GM21723 (cell line): ENCODE measurements around the gene PRUNE2.
"Not testable (repeated sequence)": the region's sequence is repeated elsewhere in the genome, so short reads cannot be mapped to it uniquely, and the experiment has no call there.

Experiments
- ATAC-seq: cut with Tn5 transposase; IDR thresholded peaks from one replicate; pipeline ENCODE4 v1.9.1; 2021; ENCODE audit warnings: mild to moderate bottlenecking, moderate library complexity; ENCODE audit not compliant: unreplicated experiment

The PRUNE2 gene

DNA sequence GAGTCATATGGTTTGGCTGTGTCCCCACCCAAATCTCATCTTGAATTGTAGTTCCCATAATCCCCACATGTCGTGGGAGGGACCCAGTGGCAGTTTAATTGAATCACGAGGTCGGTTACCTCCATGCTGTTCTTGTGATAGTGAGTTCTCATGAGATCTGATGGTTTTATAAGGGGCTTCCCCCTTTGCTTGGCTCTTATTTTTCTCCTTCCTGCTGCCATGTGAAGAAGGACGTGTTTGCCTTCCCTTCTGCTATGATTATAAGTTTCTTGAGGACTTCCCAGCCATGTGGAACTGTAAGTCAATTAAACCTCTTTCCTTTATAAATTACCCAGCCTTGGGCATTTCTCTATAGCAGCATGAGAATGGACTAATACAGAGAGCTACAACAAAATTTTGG lies 163.0 kb downstream of the PRUNE2 start:
- not testable (repeated sequence) for ATAC-seq

DNA sequence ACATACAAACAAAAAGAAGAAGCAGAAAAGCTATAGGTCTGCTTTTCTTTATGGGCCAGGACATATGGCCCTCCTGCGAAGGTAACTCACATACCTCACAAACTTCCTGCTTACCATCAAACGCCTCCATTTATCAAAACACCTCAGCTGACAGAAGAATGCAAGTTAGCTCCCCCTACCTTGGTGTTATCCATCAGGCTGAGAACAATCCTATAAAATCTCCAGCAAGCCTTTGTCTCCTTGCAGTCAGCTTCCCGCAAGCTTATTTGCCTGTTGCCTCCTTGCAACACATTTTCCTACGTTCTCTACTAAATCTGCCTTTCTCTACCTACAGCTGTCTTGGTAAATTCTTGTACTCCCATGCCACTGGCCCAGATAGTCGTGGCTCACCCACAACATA lies 164.4 kb downstream of the PRUNE2 start:
- ATAC-seq, result no peak

DNA sequence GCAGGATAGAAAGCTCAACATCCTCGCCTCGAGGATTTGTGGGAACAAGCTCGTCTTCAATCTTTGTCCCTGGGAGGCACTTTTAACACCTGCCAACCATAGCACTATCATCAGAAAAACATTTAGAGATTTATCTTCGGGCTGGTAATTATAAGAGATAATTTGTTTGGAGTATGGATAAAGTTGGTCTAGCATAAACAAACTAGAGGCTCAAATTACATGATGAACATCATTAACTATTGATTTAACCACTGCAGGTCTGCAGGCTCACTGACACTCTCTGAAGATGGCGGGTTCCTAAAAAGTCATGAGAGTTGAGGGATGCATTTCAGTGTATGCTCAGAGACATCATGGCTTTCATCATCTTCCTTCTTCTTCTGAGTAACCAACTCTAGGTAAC lies 167.5 kb downstream of the PRUNE2 start:
- no peak for ATAC-seq

DNA sequence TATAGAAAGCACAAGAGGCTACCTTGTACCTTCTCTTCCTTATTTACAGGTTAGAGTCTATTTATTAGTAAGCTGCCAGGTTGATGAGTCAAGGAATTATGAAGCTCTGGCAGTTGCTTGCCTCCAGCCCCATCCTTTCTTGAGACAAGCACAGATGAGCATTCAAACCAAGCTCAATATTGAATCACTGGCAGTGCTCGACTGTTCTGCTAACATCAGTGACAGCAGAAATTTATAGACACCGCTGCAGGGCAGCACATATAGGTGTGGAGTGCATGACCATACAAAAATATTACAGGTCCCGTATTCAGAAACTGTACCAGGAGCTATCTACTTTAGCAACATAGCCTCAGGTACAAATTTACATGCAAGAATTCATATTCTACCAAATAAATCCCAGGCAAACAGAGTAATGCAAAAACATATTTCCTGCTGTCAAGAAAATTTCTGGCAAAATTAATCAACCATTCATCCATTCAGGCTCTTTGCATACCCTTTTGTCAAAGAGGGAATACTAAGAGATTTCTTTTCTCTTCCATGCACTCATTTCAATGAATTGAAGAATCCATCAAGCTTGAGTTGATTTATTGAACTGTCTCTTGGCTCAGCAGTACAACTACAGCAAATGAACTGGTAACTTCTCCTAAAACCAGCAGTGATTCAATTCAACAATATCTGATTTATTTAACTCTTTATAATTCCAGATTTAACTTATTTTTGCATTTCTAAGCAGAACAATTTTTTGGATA lies 168.6 kb downstream of the PRUNE2 start:
- no peak for ATAC-seq

DNA sequence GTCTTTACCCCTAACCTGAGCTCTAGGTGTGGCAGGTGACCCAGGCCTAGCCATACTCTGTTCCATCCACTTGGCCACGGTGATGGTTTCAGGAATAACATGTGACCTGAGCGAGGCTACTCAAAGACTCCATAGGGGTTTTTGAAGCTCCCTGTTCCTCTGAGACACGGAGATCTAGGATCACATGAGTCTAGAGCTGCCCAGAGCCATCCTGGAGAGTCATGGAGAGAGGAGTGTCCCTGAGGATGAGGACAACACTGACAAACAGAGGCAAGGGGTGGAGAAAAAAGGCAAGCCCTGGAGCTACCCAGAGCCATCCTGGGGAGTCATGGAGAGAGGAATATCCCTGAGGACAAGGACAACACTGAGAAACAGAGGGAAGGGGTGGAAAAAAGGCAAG lies 171.2 kb downstream of the PRUNE2 start:
- ATAC-seq, result no peak

DNA sequence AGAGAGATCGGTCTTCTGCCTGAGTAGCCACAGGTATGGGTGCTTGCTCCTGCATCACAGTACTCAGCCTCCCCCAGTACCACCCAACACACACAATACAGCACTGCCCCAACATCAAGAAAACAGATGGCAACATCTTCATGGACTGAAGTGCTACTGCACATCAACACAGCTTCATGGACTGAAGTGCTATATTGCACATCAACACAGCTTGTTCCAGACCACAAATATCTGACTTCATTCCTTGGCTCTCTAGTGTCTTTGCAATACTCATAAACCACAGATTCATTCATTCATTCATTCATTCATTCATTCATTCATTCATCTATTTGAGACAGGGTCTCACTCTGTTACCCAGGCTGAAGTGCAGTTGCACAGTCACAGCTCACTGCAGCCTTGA lies 172.8 kb downstream of the PRUNE2 start:
- ATAC-seq, result no peak

DNA sequence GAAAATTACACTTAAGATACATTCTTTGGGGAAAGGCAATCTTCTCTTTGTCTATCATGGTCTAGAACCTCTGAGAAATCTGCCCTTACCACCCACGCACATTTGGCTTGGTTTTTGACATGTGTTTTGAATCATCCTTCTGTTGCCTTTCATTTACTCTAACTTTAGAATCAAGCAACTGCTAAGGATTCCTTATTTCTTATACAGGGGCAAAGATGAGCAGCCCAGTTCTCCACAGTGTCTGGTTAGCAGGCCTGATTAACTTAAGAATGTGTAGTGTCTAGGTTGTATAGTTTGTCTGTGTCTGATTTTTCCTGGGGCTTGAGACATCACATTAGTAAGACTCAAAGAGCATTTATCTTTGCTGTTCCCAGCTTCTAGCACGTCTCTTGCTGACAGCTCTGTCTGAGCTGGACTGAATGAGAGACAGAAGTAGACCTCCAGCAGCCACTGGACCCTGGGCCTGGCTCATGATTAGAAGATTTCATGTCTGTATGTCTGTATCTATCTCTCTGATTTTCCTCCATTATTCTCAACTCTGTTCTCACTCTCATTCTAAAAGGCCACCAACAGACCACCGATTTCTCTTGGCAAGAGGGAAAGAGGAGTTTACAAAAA lies 173.5 kb downstream of the PRUNE2 start:
- no peak for ATAC-seq

DNA sequence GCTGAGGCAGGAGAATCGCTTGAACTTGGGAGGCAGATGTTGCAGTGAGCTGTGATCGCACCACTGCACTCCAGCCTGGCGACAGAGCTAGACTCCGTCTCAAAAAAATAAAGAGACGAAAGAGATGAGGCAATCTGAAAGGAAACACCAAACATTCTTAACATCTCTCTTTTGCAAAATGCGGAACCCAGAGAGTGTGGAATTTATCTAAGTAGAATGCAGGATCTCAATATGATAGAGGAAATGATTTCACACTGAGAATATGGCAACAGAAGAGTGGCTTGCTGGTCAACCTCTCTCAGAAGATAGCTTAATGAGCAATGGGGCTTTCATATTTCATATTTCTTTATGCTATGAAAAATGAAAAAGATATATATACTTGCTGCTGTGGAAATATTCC lies 175.1 kb downstream of the PRUNE2 start:
- no peak for ATAC-seq

DNA sequence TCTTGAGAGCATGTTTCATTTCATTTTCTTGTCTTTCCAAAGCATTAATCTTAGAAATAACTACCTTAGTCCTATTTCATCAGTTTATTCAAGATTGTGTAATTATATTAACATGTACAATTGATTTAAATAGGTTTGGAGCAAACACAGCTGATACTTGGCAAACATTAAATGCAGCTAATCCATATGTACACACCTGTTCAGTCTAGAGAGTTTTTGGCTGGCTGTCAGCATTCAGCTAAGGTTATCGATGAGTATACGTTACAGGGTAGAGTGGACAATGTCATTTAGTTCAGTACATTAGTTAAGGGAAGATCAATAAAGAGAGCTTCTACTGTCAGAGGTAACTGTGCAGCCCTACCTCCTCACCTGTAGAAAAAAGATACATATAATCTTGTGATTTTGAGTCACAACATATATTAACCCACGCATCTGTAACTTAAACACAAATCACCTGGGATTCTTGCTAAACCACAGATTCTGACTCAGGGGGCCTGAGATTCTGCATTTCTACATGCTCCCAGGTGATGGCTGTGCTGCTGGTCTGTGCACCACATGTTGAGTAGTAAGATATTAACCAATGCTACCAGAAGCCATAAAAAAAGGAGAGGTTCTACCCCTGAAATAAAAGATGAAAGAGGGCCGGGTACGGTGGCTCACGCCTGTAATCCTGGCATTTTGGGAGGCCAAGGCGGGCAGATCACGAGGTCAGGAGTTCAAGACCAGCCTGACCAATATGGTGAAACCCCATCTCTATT lies 175.8 kb downstream of the PRUNE2 start:
- no peak for ATAC-seq

DNA sequence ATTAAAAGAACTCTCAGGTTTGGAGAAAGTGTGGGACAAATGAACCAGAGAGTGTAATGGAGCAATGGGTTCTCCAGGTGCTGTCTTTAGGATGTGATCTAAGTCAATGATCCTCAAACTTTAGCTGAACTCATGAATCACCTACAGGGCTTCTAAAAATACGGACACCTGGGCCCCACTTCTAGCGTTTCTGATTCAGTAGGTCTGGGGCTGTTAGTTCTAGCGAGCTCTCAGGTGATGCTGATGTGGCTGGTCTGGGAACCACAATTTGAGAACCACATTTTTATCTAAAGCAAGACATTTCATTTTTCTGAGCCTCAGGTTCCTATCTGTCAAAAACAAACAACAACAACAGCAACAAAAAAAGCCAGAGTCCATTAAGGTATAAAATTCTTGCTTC lies 176.8 kb downstream of the PRUNE2 start:
- no peak for ATAC-seq

DNA sequence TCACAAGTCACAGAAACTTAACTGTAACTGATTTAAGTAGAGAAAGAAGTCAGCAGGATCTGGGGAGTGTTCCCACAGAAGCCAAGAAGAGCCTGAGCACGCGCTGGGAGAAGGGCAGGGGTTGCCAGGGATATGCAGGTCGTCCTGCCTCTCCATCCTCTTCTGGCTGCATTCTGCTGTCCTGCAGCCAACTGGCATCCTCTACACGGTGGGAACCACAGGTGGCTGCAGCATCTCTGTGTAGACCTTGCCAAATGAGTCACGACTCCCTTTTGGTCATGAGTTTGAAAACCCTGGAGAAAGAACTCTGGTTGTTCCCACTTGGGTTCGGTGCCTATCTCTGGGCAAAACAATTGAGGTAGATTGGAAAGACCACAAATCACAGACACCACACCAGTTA lies 180.0 kb downstream of the PRUNE2 start:
- ATAC-seq, result no peak

DNA sequence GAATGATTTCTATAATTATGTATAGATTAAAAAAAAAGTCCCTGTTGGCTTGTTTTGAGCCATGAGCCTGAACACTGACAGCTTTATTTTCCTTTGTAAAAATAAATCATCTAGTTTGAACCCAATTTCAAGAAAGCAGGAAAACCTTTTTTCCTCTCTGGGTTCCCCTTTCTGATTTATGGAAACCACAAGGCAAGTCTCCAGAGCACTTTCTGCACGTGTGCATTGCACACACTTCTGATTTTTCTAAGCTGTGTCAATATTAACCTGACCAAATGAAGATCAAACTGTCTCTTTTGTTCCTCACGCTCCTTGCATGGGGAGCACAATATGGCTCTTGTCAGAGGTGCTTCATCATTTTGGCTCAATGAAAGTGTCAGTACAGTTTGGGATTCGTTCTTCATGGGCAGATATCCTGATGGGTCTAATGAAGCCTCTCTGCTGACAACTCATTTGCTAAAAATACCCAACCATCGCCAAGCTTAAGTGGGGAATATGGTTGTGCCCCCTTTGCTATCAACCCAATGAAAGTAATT lies 180.8 kb downstream of the PRUNE2 start:
- no peak for ATAC-seq

DNA sequence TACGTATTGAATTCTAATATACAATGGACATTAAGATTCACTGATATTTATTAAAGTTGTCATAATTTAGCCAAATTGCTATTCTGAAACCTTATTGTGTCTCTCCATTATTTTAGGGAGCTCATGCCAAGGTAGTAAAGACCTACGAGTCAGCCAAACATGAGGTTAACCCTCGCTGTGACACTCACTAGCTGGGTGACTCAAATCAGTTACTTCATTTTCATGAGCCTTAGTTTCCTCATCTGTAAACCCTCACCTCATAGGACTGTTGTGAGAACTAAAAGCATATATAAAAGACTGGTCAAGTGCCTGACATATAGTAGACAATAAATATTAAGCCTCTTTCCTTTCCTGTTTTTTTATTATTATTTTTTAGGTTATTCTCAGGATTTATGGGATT lies 185.7 kb downstream of the PRUNE2 start:
- ATAC-seq, result no peak

DNA sequence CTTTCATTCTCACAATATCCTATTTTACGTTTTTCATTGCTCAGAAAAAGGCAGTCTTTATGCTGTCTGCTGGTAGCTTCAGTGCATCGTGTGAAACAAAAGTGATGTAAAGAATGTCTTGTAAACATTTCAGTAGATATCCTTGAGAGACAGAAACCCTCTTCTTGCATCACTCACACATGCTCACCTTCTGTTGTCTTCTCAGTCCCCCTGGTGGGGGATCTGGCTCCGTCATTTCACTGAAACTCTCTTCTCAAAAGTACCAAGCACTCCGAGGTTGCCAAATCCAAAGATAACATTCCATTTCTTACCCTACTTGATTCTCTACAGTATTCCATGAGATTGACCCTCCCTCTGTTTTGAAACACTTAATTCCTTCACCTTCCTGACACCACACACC lies 187.7 kb downstream of the PRUNE2 start:
- ATAC-seq, result no peak

DNA sequence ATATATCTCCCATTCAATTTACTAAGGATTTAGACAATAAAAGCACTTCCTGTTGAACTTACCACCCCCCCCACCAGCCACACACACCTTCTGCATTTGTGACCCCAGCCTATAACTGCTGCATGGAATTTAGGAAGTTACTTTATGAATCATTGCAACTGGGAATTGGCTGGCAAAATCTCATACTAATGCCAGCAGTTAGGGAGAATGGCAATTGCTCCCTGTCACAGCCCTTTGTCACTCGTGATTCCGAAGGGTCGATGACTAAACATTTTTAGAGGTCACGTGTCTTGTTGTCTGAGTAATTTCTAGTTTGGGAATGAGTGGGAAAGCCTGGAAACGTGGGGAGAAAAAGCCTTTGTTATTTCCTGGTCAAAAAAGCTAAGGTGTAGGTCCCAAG lies 188.3 kb downstream of the PRUNE2 start:
- no peak for ATAC-seq

DNA sequence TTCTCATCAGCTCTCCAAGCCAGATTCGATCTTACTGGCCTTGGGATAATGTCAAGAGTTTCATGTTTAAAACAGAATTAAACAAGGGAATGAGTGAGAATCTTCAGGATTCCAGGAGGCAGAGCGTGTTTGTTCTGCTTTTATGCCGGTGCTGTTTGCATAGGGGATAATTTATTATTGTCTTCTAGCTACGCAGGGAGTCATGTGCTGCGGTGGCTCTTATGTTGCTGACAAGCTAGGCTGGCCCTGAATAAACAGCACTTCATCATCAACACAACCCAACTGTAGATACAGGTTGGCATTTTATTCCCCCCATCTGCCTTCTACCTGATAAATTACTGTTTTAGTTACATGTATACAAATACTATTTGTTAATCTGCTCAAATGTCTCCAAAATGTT lies 188.7 kb downstream of the PRUNE2 start:
- ATAC-seq, result no peak

DNA sequence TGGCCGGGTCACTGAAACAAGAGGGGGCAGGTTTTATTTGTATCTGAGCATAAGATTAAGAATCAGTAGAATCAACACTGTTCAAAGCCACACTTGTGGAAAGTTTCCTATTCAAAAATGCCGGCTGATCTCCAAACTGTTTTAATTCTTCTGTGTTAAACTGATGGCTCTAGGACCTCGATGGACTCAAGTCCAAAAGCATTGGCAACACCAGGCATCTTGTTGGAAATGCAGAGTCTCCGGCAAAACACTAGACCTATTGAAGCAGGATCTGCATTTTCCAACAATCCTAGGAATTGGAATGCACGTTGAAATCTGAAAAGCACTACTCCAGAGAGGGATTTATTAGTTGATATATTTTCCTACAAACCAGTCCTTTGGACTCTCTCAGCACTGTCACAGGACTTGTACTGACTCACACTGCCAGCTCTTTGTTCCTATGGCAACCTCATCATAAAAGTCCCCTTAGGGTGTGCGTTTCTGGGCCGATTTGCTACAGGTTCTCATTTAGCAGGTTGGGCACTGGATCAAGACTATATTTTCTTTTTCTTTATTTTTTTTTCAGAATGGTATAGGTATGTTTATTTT lies 189.7 kb downstream of the PRUNE2 start:
- no peak for ATAC-seq

DNA sequence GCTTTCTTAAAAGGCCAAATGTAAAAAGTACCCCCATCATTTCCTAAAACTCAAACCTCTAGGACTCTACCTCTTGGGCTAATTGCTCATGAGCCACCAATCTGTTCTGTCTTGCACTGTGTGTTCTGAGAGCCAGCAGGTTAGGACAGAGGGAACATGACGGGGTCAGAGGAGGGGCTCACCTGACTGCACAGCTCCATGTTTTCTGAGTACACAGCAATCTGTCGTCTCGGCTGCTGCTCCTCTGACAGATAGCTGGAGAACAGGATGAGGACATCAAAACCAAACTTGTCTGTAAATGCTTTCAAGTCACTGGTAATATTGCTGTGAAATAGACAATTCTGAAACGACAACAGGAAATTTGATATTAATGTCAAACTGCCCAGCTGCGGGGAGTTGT lies 192.5 kb downstream of the PRUNE2 start:
- no peak for ATAC-seq

DNA sequence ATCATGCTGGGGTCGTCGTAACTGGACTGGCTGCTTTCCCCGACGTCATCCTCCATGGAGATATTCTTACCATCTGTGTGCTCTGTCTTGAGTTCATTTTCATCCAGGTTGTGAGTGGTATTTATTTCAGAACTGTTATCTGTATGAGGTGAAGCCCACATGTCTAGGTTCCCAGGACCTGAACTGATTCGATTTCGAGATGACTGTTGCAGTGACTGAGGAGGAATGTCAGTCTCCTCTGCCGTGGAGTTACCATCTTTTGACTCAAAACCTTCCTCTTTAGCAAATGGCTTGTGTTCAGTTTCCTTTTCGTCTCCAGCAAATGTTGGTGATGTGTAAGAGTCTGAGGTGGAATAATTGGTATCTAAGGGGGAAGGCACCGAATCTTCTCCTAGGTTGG lies 196.9 kb downstream of the PRUNE2 start:
- ATAC-seq, result no peak

DNA sequence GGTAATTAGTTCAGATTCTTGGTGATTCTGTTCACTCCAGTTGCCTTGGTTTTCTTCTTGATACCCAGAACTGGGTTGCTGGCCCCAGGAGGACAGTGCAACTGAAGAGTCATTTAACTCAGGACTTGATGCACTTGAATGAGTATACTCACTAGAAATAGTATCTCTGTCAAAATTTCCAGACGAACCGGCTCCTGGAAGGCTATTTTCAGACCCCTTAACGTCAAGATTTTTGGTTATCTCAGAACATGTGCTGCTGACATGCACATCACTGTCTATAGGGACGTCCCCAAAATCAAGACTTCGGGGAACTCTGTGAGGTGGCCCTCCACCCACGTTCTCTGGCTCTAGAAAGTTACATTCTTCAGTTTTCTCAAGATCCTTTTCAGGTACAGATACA lies 198.4 kb downstream of the PRUNE2 start:
- ATAC-seq, result peak; percentile 75

DNA sequence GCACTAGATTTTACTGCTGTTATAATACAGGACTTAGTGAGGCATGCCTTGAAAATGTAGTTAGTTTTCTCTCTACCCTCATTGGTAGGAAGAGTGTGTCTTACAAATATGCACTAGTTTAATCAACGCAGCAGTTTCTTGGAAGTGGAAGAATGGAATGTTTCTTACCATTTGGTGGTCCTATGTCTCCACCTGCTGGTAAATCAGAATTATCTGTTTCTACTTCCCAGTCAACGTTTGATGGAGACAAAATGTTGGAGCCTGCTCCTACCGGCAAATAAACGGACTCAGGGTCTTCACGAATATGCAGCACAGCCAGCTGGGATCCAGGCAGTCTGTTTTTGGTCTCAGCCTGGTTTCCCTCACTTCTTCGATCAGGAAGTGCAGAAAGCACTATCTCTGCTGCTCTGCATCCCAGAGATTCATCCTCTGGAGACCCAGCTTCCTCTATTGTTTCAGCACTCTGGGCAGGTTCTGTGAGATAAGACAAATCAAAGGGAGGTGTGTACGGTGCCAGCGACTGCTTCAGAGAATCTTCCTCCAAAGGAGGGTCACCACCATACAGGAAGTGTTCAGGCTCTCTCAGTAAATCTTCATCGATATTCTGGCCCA lies 201.2 kb downstream of the PRUNE2 start:
- no peak for ATAC-seq
